Activated T-helper 2 cell treated with anti-CD3 and anti-CD28 coated beads, Interferon-gamma antibody, Interleukin-2, Interleukin-4, amounts not matched to agents 10 μg/mL and 5 μg/mL and 100 μg/mL, durations not matched to agents 14 hours and 24 hours and 36 hours (primary cell): ENCODE results near the gene PLEKHH3. TPM values are rescaled to one million over a fixed set of nuclear protein-coding genes. Genes with fewer than 3 reads are reported as not detected.
A peak's percentile ranks its signal among the peaks of the same experiment; 100 is the strongest.

Source experiments
- DNase-seq: peaks from one replicate; pipeline ENCODE4 v3.0.0; 2021; ENCODE audit warnings: low spot score
- H3K27ac Mint-ChIP-seq: one replicate; pipeline ENCODE4 v1.8.0; 2021; ENCODE audit warnings: mixed read lengths
- H3K27me3 Mint-ChIP-seq: one replicate; pipeline ENCODE4 v1.8.0; 2021; ENCODE audit warnings: low read depth, mixed read lengths
- H3K36me3 Mint-ChIP-seq: one replicate; pipeline ENCODE4 v1.8.0; 2021; ENCODE audit warnings: low read depth, mixed read lengths
- H3K4me1 Mint-ChIP-seq: one replicate; pipeline ENCODE4 v1.8.0; 2021; ENCODE audit warnings: low read depth, mixed read lengths
- H3K4me3 Mint-ChIP-seq: one replicate; pipeline ENCODE4 v1.8.0; 2021; ENCODE audit warnings: low read depth, mild to moderate bottlenecking, moderate library complexity, mixed read lengths
- H3K9me3 Mint-ChIP-seq: one replicate; pipeline ENCODE4 v1.8.0; 2021; ENCODE audit warnings: mixed read lengths
- intact Hi-C: fragments of 100-400 bp; cut with micrococcal nuclease; formaldehyde crosslinking; loops from one replicate; pipeline ENCODE4 v1.15.1; 2023
- total RNA-seq: library from RNA; stranded (reverse); gene quantifications from 2 replicates; pipeline ENCODE4 v1.2.3, GENCODE V29; 2022

PLEKHH3 gene
- total RNA-seq, 1 donor from 2014 or later, result 0.57 TPM

DNA sequence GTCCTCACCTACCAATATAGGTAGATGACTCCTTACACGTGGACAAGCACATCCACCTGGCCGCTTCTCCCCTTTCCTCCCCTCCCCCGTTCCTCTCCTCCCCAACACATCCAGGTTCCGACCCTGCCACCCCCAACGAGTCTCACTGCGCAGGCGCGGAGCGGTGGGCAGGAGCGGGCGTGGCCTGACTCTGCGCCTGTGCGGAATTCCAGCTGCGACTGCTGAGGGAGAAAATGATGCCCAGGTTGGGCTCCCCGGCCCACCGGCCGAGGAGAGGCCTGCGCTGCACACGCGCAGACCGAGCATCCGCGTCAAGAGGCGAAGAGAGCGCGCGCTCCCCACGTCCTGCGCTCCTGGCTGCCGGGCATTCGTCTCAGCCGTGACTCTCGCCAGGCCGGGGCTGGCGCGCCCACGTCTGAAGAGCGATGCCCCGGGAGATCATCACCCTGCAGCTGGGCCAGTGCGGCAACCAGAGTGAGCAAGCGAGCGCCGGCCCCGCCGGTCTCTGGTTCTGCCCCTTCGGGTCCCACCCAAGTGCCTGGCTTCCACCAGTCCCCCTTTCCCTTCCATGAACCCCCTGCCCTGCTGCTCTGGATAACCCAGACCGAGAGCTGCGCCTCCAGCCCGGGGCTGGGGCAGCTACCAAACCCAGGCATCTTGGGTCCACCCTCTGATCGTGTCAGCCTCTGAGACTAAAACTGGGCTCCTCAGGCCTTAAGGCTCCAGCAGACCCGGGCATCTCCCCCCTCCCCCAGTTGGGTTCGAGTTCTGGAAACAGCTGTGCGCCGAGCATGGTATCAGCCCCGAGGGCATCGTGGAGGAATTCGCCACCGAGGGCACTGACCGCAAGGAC, 17.5 kb downstream of the PLEKHH3 start, which contains the start of gene TUBG2:
Gene TUBG2, plus strand, starts transcription at position 206 of the 853 bp plus-strand sequence. Its CDS starts 220 bp downstream, at position 426.
- peaks cover 7% of the 10 kb centered on the region for H3K9me3 Mint-ChIP-seq
- peaks cover 22% of the 10 kb centered on the region for H3K27me3 Mint-ChIP-seq
- H3K4me1 Mint-ChIP-seq, result peaks cover 14% of the 10 kb centered on the region
- peak; percentile 66 for DNase-seq
- H3K4me3 Mint-ChIP-seq, result peak within 1 kb of the TSS; percentile 86
- H3K36me3 Mint-ChIP-seq, result peaks cover 4% of the 10 kb centered on the region
- H3K27ac Mint-ChIP-seq, result peak within 1 kb of the TSS; percentile 42
- intact Hi-C loops, result loop anchor here (2.0 kb wide), 1 partner anchor 15 kb away; no protein-coding TSS in a partner anchor

DNA sequence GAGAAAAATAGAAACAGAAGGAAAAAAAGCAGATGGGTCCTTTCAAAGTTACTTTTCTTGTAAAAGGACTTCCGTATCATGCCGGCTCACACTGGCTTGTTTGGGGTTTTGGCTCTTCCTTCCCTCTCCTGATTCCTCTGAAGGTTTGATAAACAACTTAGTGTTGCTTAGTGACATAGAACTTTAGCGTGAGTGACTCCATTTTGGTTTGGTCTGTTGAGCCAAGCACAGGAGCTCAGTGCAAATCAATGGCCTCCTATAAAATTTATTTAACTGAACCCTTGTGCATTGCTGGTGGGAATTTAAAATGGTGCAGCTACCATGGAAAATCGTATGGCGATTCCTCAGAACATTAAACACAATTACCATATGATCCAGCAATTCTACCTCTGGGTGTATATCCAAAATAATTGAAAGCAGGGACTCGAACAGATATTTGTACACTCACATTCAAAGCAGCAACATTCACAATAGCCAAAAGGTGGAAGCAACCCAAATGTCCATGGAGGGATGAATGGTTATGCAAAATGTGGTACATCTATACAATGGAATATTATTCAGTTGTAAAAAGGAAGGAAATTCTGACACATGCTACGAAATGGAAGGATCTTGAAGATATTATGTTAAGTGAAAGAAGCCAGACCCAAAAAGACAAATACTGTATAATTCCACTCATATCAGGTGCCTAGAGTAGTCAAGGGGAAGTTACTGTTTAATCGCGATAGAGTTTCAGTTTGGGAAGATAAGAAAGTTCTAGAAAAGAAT, 18.8 kb downstream of the PLEKHH3 start:
- Mint-ChIP-seq H3K27ac (no peak overlapping the region), H3K9me3 (peaks cover 7% of the 10 kb centered on the region), H3K36me3 (peaks cover 4% of the 10 kb centered on the region), H3K4me3 (peak overlapping the region; percentile 52), H3K4me1 (peaks cover 17% of the 10 kb centered on the region), H3K27me3 (peaks cover 32% of the 10 kb centered on the region)
- no peak for DNase-seq
- intact Hi-C loops, result loop anchor here (2.0 kb wide), 1 partner anchor 17 kb away; no protein-coding TSS in a partner anchor

DNA sequence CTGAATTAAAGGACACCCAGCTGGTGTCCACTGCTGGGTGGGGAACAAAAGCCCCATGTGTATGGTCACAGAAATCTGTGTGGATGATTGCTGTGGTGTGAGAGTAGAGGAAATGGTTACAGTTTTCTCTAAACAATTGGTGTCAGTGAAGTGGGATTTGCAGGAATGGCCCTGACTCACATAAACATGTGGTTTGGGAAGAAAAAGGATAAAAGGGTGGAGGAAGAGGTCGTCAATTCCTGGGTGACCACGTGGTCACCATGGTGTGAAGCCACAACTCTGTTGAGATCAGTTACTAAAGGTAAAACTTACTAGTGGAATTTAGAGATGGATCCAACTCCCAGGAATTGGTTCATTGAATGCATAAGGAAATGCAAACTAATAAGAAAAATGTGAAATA, 21.3 kb downstream of the PLEKHH3 start:
- H3K4me3 Mint-ChIP-seq, result no peak overlapping the region
- DNase-seq, result no peak
- peaks cover 4% of the 10 kb centered on the region for H3K36me3 Mint-ChIP-seq

DNA sequence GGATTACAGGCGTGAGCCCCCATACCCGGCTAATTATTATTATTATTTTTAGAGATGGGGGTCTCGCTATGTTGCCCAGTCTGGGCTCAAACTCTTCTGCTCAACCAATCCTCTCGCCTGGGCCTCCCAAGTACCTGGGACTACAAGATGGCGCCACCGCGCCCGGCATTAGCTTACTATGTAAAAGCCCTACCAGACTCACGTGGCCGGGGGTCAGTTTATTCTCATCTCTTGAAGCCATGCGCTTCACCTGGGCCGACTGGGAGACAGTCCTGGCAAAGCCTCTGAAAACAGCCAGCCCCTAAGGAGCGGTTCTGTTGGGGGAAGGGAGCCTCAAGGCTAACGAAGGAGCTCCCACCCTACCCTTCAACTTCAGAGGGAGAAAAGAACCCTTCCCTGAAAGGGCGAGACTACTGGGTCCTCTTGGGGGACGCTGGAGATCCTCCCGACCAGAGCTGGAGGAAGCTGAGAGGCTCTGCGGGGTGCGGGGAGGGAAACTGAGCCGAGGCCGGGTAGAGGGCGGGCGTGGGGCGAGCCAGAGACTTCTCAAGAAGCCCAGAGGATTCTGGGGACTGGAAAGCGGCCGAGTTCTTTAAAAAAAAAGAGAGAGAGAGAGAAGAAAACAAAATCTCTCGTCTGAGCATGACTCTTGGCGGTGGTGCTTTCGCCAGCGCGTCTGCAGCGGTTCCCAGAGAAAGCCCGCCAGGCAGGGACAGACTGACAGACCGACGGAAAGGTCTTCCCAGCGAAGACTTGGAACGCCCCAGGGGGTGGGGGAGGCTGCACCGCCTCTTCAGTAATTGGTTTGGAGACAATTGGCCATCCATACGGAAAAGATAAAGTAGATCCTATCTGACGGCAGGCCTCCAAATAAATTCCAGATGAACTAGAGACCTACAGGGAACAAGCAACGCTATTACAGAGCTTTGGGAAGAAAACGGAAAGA, 23.3 kb downstream of the PLEKHH3 start:
- Mint-ChIP-seq H3K27ac (no peak overlapping the region), H3K4me1 (peaks cover 13% of the 10 kb centered on the region), H3K4me3 (no peak overlapping the region), H3K36me3 (peaks cover 3% of the 10 kb centered on the region), H3K27me3 (peaks cover 31% of the 10 kb centered on the region), H3K9me3 (peaks cover 7% of the 10 kb centered on the region)
- intact Hi-C loops, result no loop called here
- DNase-seq, result no peak

More for the DNA sequence above, 21.3 kb downstream of the PLEKHH3 start:
- Mint-ChIP-seq H3K4me1 (peaks cover 17% of the 10 kb centered on the region), H3K27me3 (peaks cover 34% of the 10 kb centered on the region), H3K27ac (no peak overlapping the region), H3K9me3 (peaks cover 7% of the 10 kb centered on the region)
- intact Hi-C loops, result no loop called here

GRCh38 chr17:42651392-42651791, 25.4 kb downstream of the PLEKHH3 start:
- intact Hi-C loops, result no loop called here
- Mint-ChIP-seq H3K36me3 (no peaks in the 10 kb centered on the region), H3K9me3 (no peaks in the 10 kb centered on the region), H3K4me1 (peaks cover 11% of the 10 kb centered on the region), H3K27me3 (peaks cover 32% of the 10 kb centered on the region), H3K4me3 (no peak overlapping the region), H3K27ac (no peak overlapping the region)
- DNase-seq, result no peak

DNA sequence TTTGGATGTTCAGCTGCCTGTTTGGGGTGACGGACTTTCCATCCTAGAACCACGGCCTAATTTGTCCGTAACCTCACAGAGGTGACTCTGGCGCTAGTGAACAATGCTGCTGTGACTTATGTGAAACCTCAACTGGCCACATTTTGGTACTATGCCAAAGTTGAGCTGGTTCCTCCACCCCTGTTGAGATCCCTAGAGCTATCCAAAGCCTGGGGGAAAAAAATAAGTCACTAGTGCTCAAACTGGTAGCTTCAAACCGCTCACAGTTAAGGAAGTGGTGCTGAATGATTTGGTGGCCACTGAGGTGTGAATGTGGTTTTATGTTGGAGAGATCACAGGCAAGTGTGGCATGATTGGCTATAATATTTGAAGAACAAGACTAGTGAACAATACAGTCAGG, 29.0 kb downstream of the PLEKHH3 start:
- Mint-ChIP-seq H3K4me1 (no peaks in the 10 kb centered on the region), H3K27ac (no peak overlapping the region), H3K36me3 (no peaks in the 10 kb centered on the region), H3K27me3 (peaks cover 14% of the 10 kb centered on the region), H3K4me3 (no peak overlapping the region), H3K9me3 (no peaks in the 10 kb centered on the region)
- intact Hi-C loops, result no loop called here
- DNase-seq, result no peak

- no peaks in the 10 kb centered on the region for H3K36me3 Mint-ChIP-seq
- intact Hi-C loops, result no loop called here
- H3K4me1 Mint-ChIP-seq, result no peaks in the 10 kb centered on the region
- no peak overlapping the region for H3K27ac Mint-ChIP-seq
- no peak overlapping the region for H3K4me3 Mint-ChIP-seq
- peaks cover 14% of the 10 kb centered on the region for H3K27me3 Mint-ChIP-seq
- H3K9me3 Mint-ChIP-seq, result no peaks in the 10 kb centered on the region
- no peak for DNase-seq
Observed at GRCh38 chr17:42642336-42642735, 34.5 kb downstream of the PLEKHH3 start.

DNA sequence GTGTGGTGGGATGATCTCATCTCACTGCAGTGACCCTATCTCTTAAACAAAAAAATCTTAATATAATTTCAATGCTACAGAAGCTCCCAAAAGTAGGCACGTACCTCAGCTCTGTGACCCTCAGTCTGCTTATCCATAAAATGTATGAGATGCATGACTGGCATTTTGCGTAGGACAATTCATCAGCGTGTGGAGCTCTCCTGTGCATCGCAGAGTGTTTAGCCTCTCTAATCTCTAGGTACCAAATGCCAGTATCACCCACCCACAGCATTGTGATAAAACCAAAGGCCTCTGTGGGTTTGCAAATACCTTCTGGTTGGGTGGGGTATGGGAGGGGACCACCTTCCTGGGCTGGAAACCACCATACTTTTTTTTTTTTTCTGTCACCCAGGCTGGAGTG, 36.7 kb downstream of the PLEKHH3 start:
- peaks cover 14% of the 10 kb centered on the region for H3K27me3 Mint-ChIP-seq
- no peaks in the 10 kb centered on the region for H3K4me1 Mint-ChIP-seq

DNA sequence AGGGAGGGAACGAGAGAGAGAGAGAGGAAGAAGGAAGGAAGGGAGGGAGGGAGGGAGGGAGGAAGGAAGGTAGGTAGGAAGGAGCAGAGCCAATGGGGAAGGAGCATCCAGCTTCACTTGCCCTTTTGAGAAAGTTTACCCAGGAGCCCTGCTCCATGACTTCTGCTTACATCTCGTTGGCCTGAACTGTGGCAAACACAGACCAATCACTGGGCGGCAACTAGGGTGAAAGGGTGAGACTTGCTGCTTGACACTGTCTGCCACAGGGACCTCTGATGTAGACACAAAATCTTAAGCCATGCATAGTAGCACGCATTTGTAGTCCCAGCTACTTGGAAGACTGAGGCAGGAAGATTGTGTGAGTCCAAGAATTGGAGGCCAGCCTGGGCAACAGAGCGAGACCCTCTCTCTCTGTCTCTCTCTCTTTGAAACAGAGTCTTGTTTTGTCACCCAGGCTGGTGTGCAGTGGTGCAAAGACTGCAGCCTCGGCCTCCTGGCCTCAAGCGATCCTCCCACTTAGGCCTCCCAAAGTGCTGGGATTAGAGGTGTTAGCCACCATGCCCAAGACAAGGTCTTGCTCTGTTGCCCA, 37.2 kb downstream of the PLEKHH3 start:
- H3K27me3 Mint-ChIP-seq, result peaks cover 14% of the 10 kb centered on the region
- no peaks in the 10 kb centered on the region for H3K9me3 Mint-ChIP-seq
- H3K4me3 Mint-ChIP-seq, result no peak overlapping the region
- no peak overlapping the region for H3K27ac Mint-ChIP-seq
- no peak for DNase-seq
- H3K36me3 Mint-ChIP-seq, result no peaks in the 10 kb centered on the region
- H3K4me1 Mint-ChIP-seq, result no peaks in the 10 kb centered on the region
- intact Hi-C loops, result no loop called here

More for the DNA sequence above, 36.7 kb downstream of the PLEKHH3 start:
- Mint-ChIP-seq H3K27ac (no peak overlapping the region), H3K9me3 (no peaks in the 10 kb centered on the region), H3K4me3 (no peak overlapping the region), H3K36me3 (no peaks in the 10 kb centered on the region)
- intact Hi-C loops, result no loop called here
- no peak for DNase-seq

DNA sequence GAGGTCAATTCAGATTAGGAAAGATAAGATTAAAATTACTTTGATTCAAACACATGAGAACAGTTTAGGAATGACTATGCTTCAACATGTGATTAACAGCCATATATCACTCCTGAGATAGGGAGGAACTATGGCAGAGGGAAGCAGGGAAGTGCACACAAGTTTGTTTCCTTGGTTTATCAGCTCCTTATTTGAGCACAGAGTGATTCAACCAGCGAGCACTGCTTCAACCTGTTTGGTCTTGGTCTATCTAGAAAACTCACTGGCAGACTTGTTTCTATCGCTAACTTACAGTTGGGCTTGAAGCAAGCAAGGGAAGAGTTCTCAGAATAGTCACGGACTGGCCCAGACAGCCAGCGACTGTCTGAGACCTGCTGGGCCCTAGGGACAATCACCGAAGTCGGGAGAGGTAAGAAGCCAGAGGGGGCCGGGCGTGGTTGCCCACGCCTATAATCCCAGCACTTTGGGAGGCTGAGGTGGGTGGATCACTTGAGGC, 43.8 kb downstream of the PLEKHH3 start:
- Mint-ChIP-seq H3K4me1 (no peaks in the 10 kb centered on the region), H3K36me3 (no peaks in the 10 kb centered on the region)
- intact Hi-C loops, result no loop called here

DNA sequence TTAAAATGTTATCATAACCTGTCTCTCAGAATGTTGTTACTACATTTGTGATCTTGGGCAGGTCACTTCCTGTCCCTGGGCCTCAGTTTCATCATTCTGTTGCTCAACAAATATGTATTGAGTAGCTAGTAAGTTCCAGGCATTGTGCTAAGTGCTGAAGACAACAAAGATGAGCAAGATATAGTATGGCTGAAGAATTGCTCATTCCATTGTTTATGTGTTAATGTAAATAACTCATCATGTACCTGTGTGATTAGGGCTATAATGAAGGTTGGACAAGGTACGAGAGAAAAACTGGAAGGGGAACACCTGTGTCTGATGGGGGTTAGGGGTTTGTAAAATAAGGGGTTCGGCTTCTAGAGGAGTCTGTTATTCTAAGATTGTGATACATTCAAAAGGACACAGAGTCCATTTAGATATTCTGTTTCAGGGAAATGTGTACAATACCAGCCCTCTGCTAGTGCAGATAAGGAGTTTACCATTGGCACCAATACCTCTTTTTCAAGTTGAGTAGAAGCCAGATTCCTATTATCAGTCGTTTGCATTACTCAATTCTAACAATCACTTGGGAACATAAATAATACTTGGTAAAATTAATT, 47.3 kb downstream of the PLEKHH3 start:
- no peak for DNase-seq
- Mint-ChIP-seq H3K4me3 (no peak overlapping the region), H3K27me3 (peaks cover 2% of the 10 kb centered on the region), H3K27ac (no peak overlapping the region), H3K9me3 (no peaks in the 10 kb centered on the region), H3K4me1 (no peaks in the 10 kb centered on the region), H3K36me3 (no peaks in the 10 kb centered on the region)
- intact Hi-C loops, result no loop called here

More for the DNA sequence above, 43.8 kb downstream of the PLEKHH3 start:
- no peaks in the 10 kb centered on the region for H3K9me3 Mint-ChIP-seq
- no peak overlapping the region for H3K27ac Mint-ChIP-seq
- H3K4me3 Mint-ChIP-seq, result no peak overlapping the region
- DNase-seq, result no peak
- H3K27me3 Mint-ChIP-seq, result no peaks in the 10 kb centered on the region
